ENCODE measurements around the gene DAPK1. TPM values are rescaled to one million over a fixed set of nuclear protein-coding genes. Genes with fewer than 3 reads are reported as not detected.

Gene DAPK1
- polyA plus RNA-seq, 2 of the 4 experiments (the other 2 are of a cell fraction), result 55.2 to 67.2 TPM

GRCh38 chr9:87662808-87663528, 165.3 kb downstream of the DAPK1 start:
- 40% methylated on average over 11 of the region's 11 CpGs for WGBS (ENCODE audit: missing lambda C conversion rate)
- POLR2A ChIA-PET, result no interaction called here
- DNase-seq (ENCODE audit: low read depth in 1 of 2, low spot score in 1 of 2) (peak; percentile 83 to 93), ATAC-seq (peak; percentile 87 to 97), FAIRE-seq (peak; percentile 72)
- CTCF ChIA-PET, result interaction anchor here (0.6 to 4.2 kb wide), 50 partner anchors 8 to 1249 kb away, joined by 3 to 86 read pairs (median 4); partner anchors contain the start of genes DAPK1 and GAS1
- Histone ChIP-seq H3K4me3 (no peak overlapping the region), H3K4me2 (peak overlapping the region; percentile 46; the same call in 2 of the 3 replicates), H3K9me3 (peaks cover 19% of the 10 kb centered on the region), H3K27ac (peak overlapping the region; percentile 34 to 65; a peak in 5 of 6 replicates), H3K4me1 (peaks cover 23% of the 10 kb centered on the region)
- TF ChIP-seq, protein P1, sequence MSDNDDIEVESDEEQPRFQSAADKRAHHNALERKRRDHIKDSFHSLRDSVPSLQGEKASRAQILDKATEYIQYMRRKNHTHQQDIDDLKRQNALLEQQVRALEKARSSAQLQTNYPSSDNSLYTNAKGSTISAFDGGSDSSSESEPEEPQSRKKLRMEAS (IDR thresholded peaks at IDR 0.05), result 0 out of 2 replicates have a peak, but pooled peaks have one; percentile 16
- no peak for TF ChIP-seq CBX8 (IDR thresholded peaks at IDR 0.05)
- TF ChIP-seq CTCF (IDR thresholded peaks at IDR 0.05), result peak; percentile 82
- TF ChIP-seq CBX2 (IDR thresholded peaks at IDR 0.05; ENCODE audit: borderline replicate concordance, low read depth), result no peak
- TF ChIP-seq, protein P2, sequence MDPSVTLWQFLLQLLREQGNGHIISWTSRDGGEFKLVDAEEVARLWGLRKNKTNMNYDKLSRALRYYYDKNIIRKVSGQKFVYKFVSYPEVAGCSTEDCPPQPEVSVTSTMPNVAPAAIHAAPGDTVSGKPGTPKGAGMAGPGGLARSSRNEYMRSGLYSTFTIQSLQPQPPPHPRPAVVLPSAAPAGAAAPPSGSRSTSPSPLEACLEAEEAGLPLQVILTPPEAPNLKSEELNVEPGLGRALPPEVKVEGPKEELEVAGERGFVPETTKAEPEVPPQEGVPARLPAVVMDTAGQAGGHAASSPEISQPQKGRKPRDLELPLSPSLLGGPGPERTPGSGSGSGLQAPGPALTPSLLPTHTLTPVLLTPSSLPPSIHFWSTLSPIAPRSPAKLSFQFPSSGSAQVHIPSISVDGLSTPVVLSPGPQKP (IDR thresholded peaks at IDR 0.05; ENCODE audit: low read depth, low read length), result no peak
- TF ChIP-seq JUN (IDR thresholded peaks at IDR 0.05), result no peak
- peak; percentile 89 for TF ChIP-seq SMC3 (IDR thresholded peaks at IDR 0.05)
- TF ChIP-seq RAD21 (conservative IDR thresholded peaks at IDR 0.05 in 1 of 2, IDR thresholded peaks at IDR 0.05 in 1 of 2), result peak; percentile 91 to 96
- TF ChIP-seq EP300 (IDR thresholded peaks at IDR 0.05), result no peak

DNA sequence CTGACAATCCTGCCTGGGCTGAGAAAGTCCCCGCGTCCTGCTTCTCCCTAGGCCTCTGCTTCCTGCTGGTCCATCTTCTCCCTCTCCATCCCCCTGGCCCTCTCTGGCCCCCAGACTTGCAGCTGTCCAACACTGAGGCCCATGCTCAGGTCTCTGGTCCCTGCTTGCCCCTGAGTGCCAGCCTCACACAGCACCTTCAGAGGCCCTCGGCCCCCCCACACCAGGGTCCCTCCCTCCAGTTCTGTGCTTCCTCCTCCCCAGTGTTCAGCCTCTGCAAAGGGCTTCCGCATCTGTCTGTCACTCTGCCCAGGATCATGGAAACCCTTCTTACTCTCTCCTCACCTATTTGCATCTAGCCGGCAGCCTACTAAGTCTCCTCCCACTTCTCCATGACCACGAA, 165.9 kb downstream of the DAPK1 start:
- Histone ChIP-seq H3K4me1 (peaks cover 23% of the 10 kb centered on the region), H3K9me3 (peaks cover 19% of the 10 kb centered on the region), H3K27ac (peak overlapping the region in 1 of 2 experiments; percentile 65; a peak in 3 of 6 replicates), H3K4me2 (no peak overlapping the region), H3K4me3 (no peak overlapping the region)
- peak in 1 of 2 experiments; percentile 23; a peak in 3 of 6 replicates for ATAC-seq
- FAIRE-seq, result no peak
- CTCF ChIA-PET, result interaction anchor here (0.6 to 4.2 kb wide), 40 partner anchors 8 to 1249 kb away, joined by 3 to 86 read pairs (median 4); partner anchors contain the start of genes DAPK1 and GAS1
- DNase-seq (ENCODE audit: low read depth in 1 of 2, low spot score in 1 of 2), result no peak
- POLR2A ChIA-PET, result no interaction called here
- 78% methylated on average over 6 of the region's 6 CpGs for WGBS (ENCODE audit: missing lambda C conversion rate)
- TF ChIP-seq POLR2A (IDR thresholded peaks at IDR 0.05; ENCODE audit: low read length) (no peak), HEYL (CRISPR knock-in tag; IDR thresholded peaks at IDR 0.05) (no peak), FOSL2 (IDR thresholded peaks at IDR 0.05) (no peak), FOSL2 (CRISPR knock-in tag; IDR thresholded peaks at IDR 0.05) (no peak), HOXA7 (CRISPR knock-in tag; IDR thresholded peaks at IDR 0.05) (no peak), CTCF (IDR thresholded peaks at IDR 0.05) (no peak)
- TF ChIP-seq, protein P1 (IDR thresholded peaks at IDR 0.05), result no peak

Data from A549 (cell line).